Ovary (tissue), 9 donors: Measurements from ENCODE around the gene NECTIN2. TPM values are rescaled to one million over a fixed set of nuclear protein-coding genes. Genes with fewer than 3 reads are reported as not detected.

ENCODE experiments used
- DNase-seq, 5 donors: peaks; one replicate each; pipeline ENCODE4 v3.0.0-alpha.2; 2019 to 2020
- H3K27ac ChIP-seq, 2 donors: fragments of 200-600 bp; one replicate each; pipeline versions ENCODE4 v1.5.1 to v1.8.0; 2019 to 2022
- H3K27me3 ChIP-seq: fragments of 200-600 bp; one replicate; pipeline ENCODE4 v1.8.0; 2022
- H3K36me3 ChIP-seq: fragments of 200-600 bp; sonication (generic); one replicate; pipeline ENCODE4 v1.5.1; 2019
- H3K4me1 ChIP-seq: one replicate; pipeline ENCODE4 v1.8.1; 2013; ENCODE audit warnings: mild to moderate bottlenecking, moderate library complexity; ENCODE audit not compliant: insufficient read depth
- H3K4me3 ChIP-seq: fragments of 200-600 bp; sonication (generic); one replicate; pipeline ENCODE4 v1.5.1; 2017
- H3K9me3 ChIP-seq, 2 donors: fragments of 200-600 bp in 1 of 2; sonication (generic) in 1 of 2; one replicate each; pipeline versions ENCODE4 v1.5.1 to v1.8.1; 2013 to 2019; ENCODE audit warnings: mild to moderate bottlenecking in 1 of 2, moderate library complexity in 1 of 2
- EP300 ChIP-seq: sonication (generic); formaldehyde crosslinking; IDR thresholded peaks from one replicate; pipeline ENCODE4 v1.6.1; 2017; ENCODE audit warnings: antibody characterized with exemption
- POLR2A ChIP-seq: fragments of 450-650 bp; IDR thresholded peaks from one replicate; pipeline ENCODE4 v1.6.1; 2017; ENCODE audit warnings: antibody characterized with exemption, mild to moderate bottlenecking, moderate library complexity
- WGBS, 3 donors: extraction: QIAGEN DNeasy Blood & Tissue Kit in 1 of 3; methylation state at CpG; one replicate each; pipeline versions ENCODE4 v1.1.5 to v1.1.7; 2013 to 2017; 5-methylcytosine and 5-hydroxymethylcytosine counted together
- intact Hi-C, 4 donors: fragments of 100-400 bp; cut with DNase I; formaldehyde crosslinking; loops; one replicate each; pipeline versions ENCODE4 v1.11.0 to v1.15.1; 2022 to 2023
- polyA plus RNA-seq, 2 donors: library from polyadenylated mRNA; stranded (reverse); fragments of 200-250 nt in 1 of 2; fragments of 350-450 nt in 1 of 2; fragmentation: Illumina TruSeq in 1 of 2; extraction: RNeasy Lipid Tissue Mini Kit (QIAGEN cat#74804) in 1 of 2; gene quantifications; one replicate each; pipeline ENCODE4 v1.2.3, GENCODE V29; 2013 to 2014
- total RNA-seq, 7 donors: library from RNA; depleted of rRNA in 2 of 7; stranded (reverse); fragments of >200 nt in 2 of 7; fragmentation: NEBNext Ultra II Directional in 3 of 7; extraction: Animal tissue kit (Norgen Biotek cat#: 25700) in 3 of 7; gene quantifications; one replicate each; pipeline versions ENCODE4 v1.1.0 to v1.2.4, GENCODE V29; 2016 to 2023
- TF ChIP-seq, protein P1 (sequence below), 3 donors: fragments of 450-650 bp in 2 of 3; fragments of 200-600 bp in 1 of 3; IDR thresholded peaks; one replicate each; pipeline versions ENCODE4 v1.5.1 to v1.8.0; 2016 to 2022; ENCODE audit warnings: antibody characterized with exemption in 3 of 3, mild to moderate bottlenecking in 1 of 3
- donor health status: DM: no; HTN: no; CAD: no; lungs with moderate emphysema.
- donor health status: DM: no; HTN: no; CAD: no.
- donor health status: Bipolar disorder and iron deficiency.
- donor health status: DM: yes; HTN: yes; CAD: no.
- donor health status: DM: no; HTN: no; CAD: no.
- donor health status: DM: yes; HTN: yes; CAD: no.

Gene NECTIN2
- total and polyA plus RNA-seq, 9 donors = 37.8 to 185 (median 71.8) TPM

DNA sequence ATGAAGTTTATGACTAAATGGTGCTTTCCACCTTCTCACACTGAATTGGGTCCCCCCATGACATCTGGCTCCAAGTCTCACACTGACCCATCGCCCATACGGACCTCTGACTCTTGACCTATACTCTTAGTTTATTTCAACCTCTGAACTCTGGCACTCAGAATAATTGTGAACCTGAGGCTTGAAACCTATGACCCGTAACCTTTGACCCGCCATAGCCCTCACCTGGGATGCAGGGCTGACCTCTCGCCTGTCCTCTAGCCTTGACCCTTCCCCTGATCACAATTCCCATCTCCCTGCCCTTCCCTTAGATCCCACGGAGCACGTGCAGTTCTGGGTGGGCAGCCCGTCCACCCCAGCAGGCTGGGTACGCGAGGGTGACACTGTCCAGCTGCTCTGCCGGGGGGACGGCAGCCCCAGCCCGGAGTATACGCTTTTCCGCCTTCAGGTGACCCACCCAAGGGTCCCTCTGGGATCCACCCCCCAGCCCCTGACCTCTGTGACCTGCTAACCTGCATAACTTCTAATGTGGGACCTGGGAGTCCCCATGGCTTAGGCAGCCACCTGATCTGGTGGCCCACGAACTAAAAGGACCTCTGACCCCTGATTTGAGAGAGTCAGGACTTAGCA, 32.1 kb upstream of the NECTIN2 start:
- Histone ChIP-seq H3K4me3 (no peak overlapping the region), H3K36me3 (no peaks in the 10 kb centered on the region), H3K27ac (no peak overlapping the region), H3K4me1 (peaks cover 4% of the 10 kb centered on the region), H3K27me3 (no peaks in the 10 kb centered on the region), H3K9me3 (no peaks in the 10 kb centered on the region)
- WGBS, 3 donors = 87 to 90% (median 89%) methylated on average over 15 to 16 of the region's 16 CpGs
- TF ChIP-seq POLR2A (no peak), EP300 (no peak)
- TF ChIP-seq, protein P1, sequence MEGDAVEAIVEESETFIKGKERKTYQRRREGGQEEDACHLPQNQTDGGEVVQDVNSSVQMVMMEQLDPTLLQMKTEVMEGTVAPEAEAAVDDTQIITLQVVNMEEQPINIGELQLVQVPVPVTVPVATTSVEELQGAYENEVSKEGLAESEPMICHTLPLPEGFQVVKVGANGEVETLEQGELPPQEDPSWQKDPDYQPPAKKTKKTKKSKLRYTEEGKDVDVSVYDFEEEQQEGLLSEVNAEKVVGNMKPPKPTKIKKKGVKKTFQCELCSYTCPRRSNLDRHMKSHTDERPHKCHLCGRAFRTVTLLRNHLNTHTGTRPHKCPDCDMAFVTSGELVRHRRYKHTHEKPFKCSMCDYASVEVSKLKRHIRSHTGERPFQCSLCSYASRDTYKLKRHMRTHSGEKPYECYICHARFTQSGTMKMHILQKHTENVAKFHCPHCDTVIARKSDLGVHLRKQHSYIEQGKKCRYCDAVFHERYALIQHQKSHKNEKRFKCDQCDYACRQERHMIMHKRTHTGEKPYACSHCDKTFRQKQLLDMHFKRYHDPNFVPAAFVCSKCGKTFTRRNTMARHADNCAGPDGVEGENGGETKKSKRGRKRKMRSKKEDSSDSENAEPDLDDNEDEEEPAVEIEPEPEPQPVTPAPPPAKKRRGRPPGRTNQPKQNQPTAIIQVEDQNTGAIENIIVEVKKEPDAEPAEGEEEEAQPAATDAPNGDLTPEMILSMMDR (IDR thresholded peaks at IDR 0.05) = no peak
- intact Hi-C loops = no loop called here
- no peak for DNase-seq

DNA sequence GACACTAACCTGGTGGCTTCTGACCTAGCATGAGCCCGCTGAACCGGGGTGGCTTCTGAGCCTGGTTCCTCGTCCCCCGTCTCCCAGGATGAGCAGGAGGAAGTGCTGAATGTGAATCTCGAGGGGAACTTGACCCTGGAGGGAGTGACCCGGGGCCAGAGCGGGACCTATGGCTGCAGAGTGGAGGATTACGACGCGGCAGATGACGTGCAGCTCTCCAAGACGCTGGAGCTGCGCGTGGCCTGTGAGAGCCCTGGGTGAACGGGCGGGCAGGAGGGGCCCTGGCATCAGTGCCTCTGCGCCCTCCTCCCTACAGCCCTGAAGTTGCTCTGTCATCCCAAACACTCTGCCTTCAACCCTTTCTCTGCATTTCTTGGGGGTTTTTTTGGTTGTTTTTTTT, 31.6 kb upstream of the NECTIN2 start:
- Histone ChIP-seq H3K27ac (no peak overlapping the region), H3K4me3 (no peak overlapping the region), H3K9me3 (no peaks in the 10 kb centered on the region), H3K27me3 (no peaks in the 10 kb centered on the region), H3K36me3 (no peaks in the 10 kb centered on the region), H3K4me1 (peaks cover under 1% of the 10 kb centered on the region)
- DNase-seq = no peak
- TF ChIP-seq POLR2A (no peak), EP300 (no peak)
- TF ChIP-seq, protein P1 (IDR thresholded peaks at IDR 0.05) = no peak
- intact Hi-C loops = no loop called here
- 90 to 94% (median 93%) methylated on average over 17 of the region's 17 CpGs for WGBS, 3 donors

DNA sequence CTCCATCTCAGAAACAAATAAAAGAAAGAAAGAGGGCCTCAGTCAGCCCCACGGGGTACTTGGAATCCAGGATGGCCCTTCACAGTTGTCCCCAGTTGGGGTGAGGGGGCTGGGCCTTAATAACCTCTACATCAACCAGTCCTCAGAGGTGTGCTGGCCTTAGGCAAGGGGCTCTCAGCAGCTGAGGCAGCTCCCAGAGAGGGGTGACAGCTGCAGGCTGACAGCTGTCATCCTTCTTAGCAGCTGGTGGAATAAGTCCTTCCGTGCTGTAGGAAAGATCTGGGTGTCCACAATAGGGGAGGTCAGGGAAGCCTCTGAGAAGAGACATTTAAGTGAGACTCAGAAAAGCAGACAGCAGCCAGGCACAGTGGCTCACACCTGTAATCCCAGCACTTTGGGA, 29.8 kb upstream of the NECTIN2 start:
- H3K9me3 ChIP-seq = no peaks in the 10 kb centered on the region
- H3K4me1 ChIP-seq = peaks cover 9% of the 10 kb centered on the region
- TF ChIP-seq POLR2A (no peak), EP300 (no peak)
- TF ChIP-seq, protein P1 (IDR thresholded peaks at IDR 0.05) = no peak
- H3K36me3 ChIP-seq = no peaks in the 10 kb centered on the region
- 63 to 74% (median 64%) methylated on average over 2 of the region's 2 CpGs for WGBS, 3 donors
- H3K27me3 ChIP-seq = no peaks in the 10 kb centered on the region
- intact Hi-C loops = no loop called here
- no peak for DNase-seq
- no peak overlapping the region for H3K4me3 ChIP-seq
- H3K27ac ChIP-seq = no peak overlapping the region

DNA sequence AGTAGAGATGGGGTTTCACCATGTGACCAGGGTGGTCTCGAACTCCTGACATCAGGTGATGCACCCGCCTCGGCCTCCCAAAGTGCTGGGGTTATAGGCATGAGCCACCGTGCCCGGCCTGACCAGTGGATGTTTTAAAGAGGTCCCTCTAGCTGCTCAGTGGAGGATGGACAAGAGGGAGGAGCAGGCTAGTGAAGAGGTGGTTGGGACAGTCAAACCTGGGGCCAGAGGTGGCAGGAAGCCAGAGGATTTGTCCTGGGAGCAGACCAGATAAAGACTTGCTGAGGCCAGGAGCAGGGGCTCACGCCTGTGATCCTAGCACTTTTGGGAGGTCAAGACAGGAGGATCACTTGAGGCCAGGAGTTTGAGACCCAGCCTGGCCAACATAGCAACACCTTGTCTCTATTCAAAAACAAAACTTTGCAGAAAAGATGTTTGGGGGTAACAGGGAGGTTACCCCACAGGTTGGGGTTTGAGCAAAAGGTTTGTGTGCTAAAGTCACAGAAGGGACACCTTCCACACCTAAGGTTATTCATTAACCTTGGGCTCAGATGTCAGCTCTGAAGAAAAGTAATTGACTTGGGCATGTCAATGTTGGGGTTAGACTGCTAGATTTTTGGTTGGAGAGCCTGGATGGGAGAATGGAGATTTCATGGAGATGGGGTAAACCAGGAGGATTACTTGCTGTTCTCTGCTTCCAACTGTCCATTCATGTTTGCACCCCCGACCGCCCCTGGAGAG, 28.2 kb upstream of the NECTIN2 start:
- TF ChIP-seq, protein P1 (IDR thresholded peaks at IDR 0.05) = no peak
- TF ChIP-seq POLR2A (no peak), EP300 (no peak)
- intact Hi-C loops = no loop called here
- H3K27me3 ChIP-seq = no peaks in the 10 kb centered on the region
- H3K27ac ChIP-seq = no peak overlapping the region
- 80 to 92% (median 89%) methylated on average over 8 of the region's 8 CpGs for WGBS, 3 donors
- no peaks in the 10 kb centered on the region for H3K9me3 ChIP-seq
- no peaks in the 10 kb centered on the region for H3K36me3 ChIP-seq
- H3K4me1 ChIP-seq = peaks cover 9% of the 10 kb centered on the region
- no peak for DNase-seq
- H3K4me3 ChIP-seq = no peak overlapping the region
